B cell (primary cell): ENCODE results near the gene RHOT1. TPM values are rescaled to one million over a fixed set of nuclear protein-coding genes. Genes with fewer than 3 reads are reported as not detected.
"Not testable (repeated sequence)": the region's sequence is repeated elsewhere in the genome, so short reads cannot be mapped to it uniquely, and the experiment has no call there.

Source experiments
- ATAC-seq: fragments of 200-7000 bp; cut with Tn5 transposase; one replicate; pipeline ENCODE4 v1.10.0; 2021; ENCODE audit warnings: low read depth, mild to moderate bottlenecking, moderate number of reproducible peaks, moderate library complexity
- CTCF ChIA-PET: fragments of 350-600 bp; sonication (Branson Sonifier 250); formaldehyde crosslinking; loops from one replicate; lab custom pipeline; 2021; ENCODE audit warnings: antibody characterized with exemption, inconsistent platforms; lab: Charles Lee
- POLR2A ChIA-PET: fragments of 350-600 bp; sonication (Branson Sonifier 250); formaldehyde crosslinking; loops from one replicate; lab custom pipeline; 2021; ENCODE audit warnings: antibody characterized with exemption; lab: Charles Lee
- DNase-seq: peaks from one replicate; pipeline ENCODE4 v3.0.0; 2013
- H2AFZ ChIP-seq: 2 replicates; pipeline ENCODE4 v1.6.1; 2012; ENCODE audit warnings: mild to moderate bottlenecking, low read depth, low read length; ENCODE audit not compliant: insufficient read depth, poor library complexity, severe bottlenecking
- H3K27ac ChIP-seq, 2 donors: 1 replicate in 1 of 2; 2 replicates in 1 of 2; pipeline ENCODE4 v1.5.1; 2012 to 2013; ENCODE audit warnings: low read length in 2 of 2, mild to moderate bottlenecking in 2 of 2, moderate library complexity in 1 of 2
- H3K27me3 ChIP-seq, 4 experiments: fragments of 200-600 bp in 1 of 4; sonication (generic) in 1 of 4; replicated peaks in 1 of 4; 1 replicate in 2 of 4; 2 replicates in 2 of 4; pipeline versions ENCODE4 v1.6.1 to v1.7.0; 2013 to 2016; ENCODE audit warnings: low read length in 3 of 4, mild to moderate bottlenecking in 2 of 4, mixed read lengths in 1 of 4, moderate library complexity in 1 of 4; ENCODE audit not compliant: insufficient read depth in 4 of 4, control insufficient read depth in 3 of 4; ENCODE audit errors: control extremely low read depth in 1 of 4
- H3K36me3 ChIP-seq, 2 experiments: replicated peaks in 1 of 2; 1 replicate in 1 of 2; 2 replicates in 1 of 2; pipeline versions ENCODE4 v1.6.1 to v1.7.1; 2013; ENCODE audit warnings: low read length in 1 of 2; ENCODE audit not compliant: insufficient read depth in 2 of 2, control insufficient read depth in 1 of 2; ENCODE audit errors: control extremely low read depth in 1 of 2, extremely low read depth in 1 of 2
- H3K4me1 ChIP-seq, 2 donors: fragments of 200-600 bp in 1 of 2; sonication (generic) in 1 of 2; 1 replicate in 1 of 2; 2 replicates in 1 of 2; pipeline versions ENCODE4 v1.5.1 to v1.6.1; 2013 to 2017; ENCODE audit warnings: low read length in 2 of 2; ENCODE audit not compliant: control insufficient read depth in 2 of 2, insufficient read depth in 2 of 2
- H3K4me2 ChIP-seq: replicated peaks from 2 replicates; pipeline ENCODE3; 2012; ENCODE audit warnings: mild to moderate bottlenecking, low read depth, low read length; ENCODE audit not compliant: poor library complexity, severe bottlenecking
- H3K4me3 ChIP-seq, 5 experiments: fragments of 200-600 bp in 1 of 5; sonication (generic) in 1 of 5; 1 replicate in 3 of 5; 2 replicates in 2 of 5; pipeline versions ENCODE4 v1.5.1 to v1.7.0; 2011 to 2016; ENCODE audit warnings: low read length in 4 of 5, mild to moderate bottlenecking in 4 of 5, low read depth in 2 of 5, control low read depth in 1 of 5, moderate library complexity in 1 of 5; ENCODE audit not compliant: insufficient read depth in 1 of 5; ENCODE audit errors: control extremely low read depth in 1 of 5, extremely low read depth in 1 of 5
- H3K79me2 ChIP-seq: fragments of 200-600 bp; sonication (generic); one replicate; pipeline ENCODE4 v1.6.0; 2016; ENCODE audit warnings: low read length; ENCODE audit not compliant: control insufficient read depth, insufficient read depth
- H3K9ac ChIP-seq: fragments of 200-600 bp; sonication (generic); 2 replicates; pipeline ENCODE4 v1.6.1; 2017; ENCODE audit warnings: mild to moderate bottlenecking, low read length, moderate library complexity
- H3K9me3 ChIP-seq, 3 donors: one replicate each; pipeline versions ENCODE4 v1.6.1 to v1.7.1; 2013; ENCODE audit warnings: low read length in 2 of 3; ENCODE audit not compliant: control insufficient read depth in 2 of 3, insufficient read depth in 1 of 3; ENCODE audit errors: control extremely low read depth in 1 of 3
- H4K20me1 ChIP-seq: 2 replicates; pipeline ENCODE4 v1.6.0; 2012; ENCODE audit warnings: mild to moderate bottlenecking, low read length; ENCODE audit not compliant: insufficient read depth, control insufficient read depth, poor library complexity, severe bottlenecking
- H3K27ac Mint-ChIP-seq: one replicate; pipeline ENCODE4 v1.8.0; 2021; ENCODE audit warnings: mixed read lengths
- H3K27me3 Mint-ChIP-seq: one replicate; pipeline ENCODE4 v1.8.0; 2021; ENCODE audit warnings: mixed read lengths
- H3K4me1 Mint-ChIP-seq: one replicate; pipeline ENCODE4 v1.8.0; 2021; ENCODE audit warnings: mixed read lengths
- H3K4me3 Mint-ChIP-seq: one replicate; pipeline ENCODE4 v1.8.0; 2021; ENCODE audit warnings: mixed read lengths
- H3K9me3 Mint-ChIP-seq: one replicate; pipeline ENCODE4 v1.8.0; 2022; ENCODE audit warnings: mixed read lengths; ENCODE audit not compliant: insufficient read depth
- CTCF ChIP-seq: fragments of 200-600 bp; IDR thresholded peaks from one replicate; pipeline ENCODE4 v1.8.0; 2022; ENCODE audit warnings: antibody characterized with exemption, mild to moderate bottlenecking
- EZH2 ChIP-seq: IDR thresholded peaks from 2 replicates; pipeline ENCODE4 v1.6.1; 2012; ENCODE audit warnings: borderline replicate concordance, low read depth, mild to moderate bottlenecking, moderate library complexity, low read length; ENCODE audit not compliant: insufficient read depth, poor library complexity, severe bottlenecking
- WGBS: methylation state at CpG from one replicate; pipeline ENCODE4 v1.1.5; 2013; ENCODE audit warnings: missing lambda C conversion rate; ENCODE audit not compliant: insufficient coverage; 5-methylcytosine and 5-hydroxymethylcytosine counted together
- intact Hi-C: fragments of 100-400 bp; cut with micrococcal nuclease; formaldehyde crosslinking; loops from one replicate; pipeline ENCODE4 v1.10.0; 2022
- polyA plus RNA-seq: library from polyadenylated mRNA; depleted of rRNA; stranded (reverse); fragments of >200 nt; gene quantifications from 2 replicates; pipeline ENCODE4 v1.2.3, GENCODE V29; 2012
- total RNA-seq, 2 donors: library from RNA; stranded (reverse); fragments of 120-200 nt in 1 of 2; gene quantifications; 1 replicate in 1 of 2; 2 replicates in 1 of 2; pipeline versions ENCODE4 v1.2.3 to v1.2.4, GENCODE V29; 2013 to 2022

RHOT1 gene
- total and polyA plus RNA-seq, 2 donors (not counting 1 experiment from before 2014, with no cell fraction given) = 24.6 to 24.7 TPM

GRCh38 chr17:32116937-32117336 lies 25.4 kb upstream of the RHOT1 start:
- CTCF ChIA-PET = no interaction called here
- ATAC-seq = no peak

GRCh38 chr17:32117399-32117798 lies 24.9 kb upstream of the RHOT1 start:
- intact Hi-C loops = no loop called here
- 93% methylated on average over 2 of the region's 8 CpGs for WGBS
- Mint-ChIP-seq H3K27me3 (peaks cover 9% of the 10 kb centered on the region), H3K27ac (no peak overlapping the region), H3K4me1 (no peaks in the 10 kb centered on the region), H3K4me3 (no peak overlapping the region), H3K9me3 (no peaks in the 10 kb centered on the region)
- no peak for DNase-seq
- Histone ChIP-seq H3K9me3 (no peaks in the 10 kb centered on the region), H4K20me1 (no peaks in the 10 kb centered on the region), H3K79me2 (no peaks in the 10 kb centered on the region), H3K4me3 (no peak overlapping the region), H3K36me3 (no peaks in the 10 kb centered on the region), H3K27me3 (peaks cover 0 to 11% (median 2%) of the 10 kb centered on the region in 4 experiments), H3K4me2 (no peak overlapping the region), H3K27ac (no peak overlapping the region), H3K4me1 (no peaks in the 10 kb centered on the region), H2AFZ (no peak overlapping the region), H3K9ac (no peak overlapping the region)
- ATAC-seq = no peak
- POLR2A ChIA-PET = no interaction called here
- no peak for TF ChIP-seq EZH2
- no peak for TF ChIP-seq CTCF
- CTCF ChIA-PET = no interaction called here

More at GRCh38 chr17:32116937-32117336, 25.4 kb upstream of the RHOT1 start:
- POLR2A ChIA-PET = no interaction called here
- Mint-ChIP-seq H3K27me3 (peaks cover 9% of the 10 kb centered on the region), H3K4me1 (no peaks in the 10 kb centered on the region), H3K27ac (no peak overlapping the region), H3K9me3 (no peaks in the 10 kb centered on the region), H3K4me3 (no peak overlapping the region)
- H3K36me3 ChIP-seq = no peaks in the 10 kb centered on the region
- no peak overlapping the region for H3K27ac ChIP-seq
- no peaks in the 10 kb centered on the region for H3K79me2 ChIP-seq
- H4K20me1 ChIP-seq = no peaks in the 10 kb centered on the region
- DNase-seq = no peak
- no peaks in the 10 kb centered on the region for H3K4me1 ChIP-seq
- WGBS = 78% methylated on average over 1 of the region's 2 CpGs
- no peak overlapping the region for H3K9ac ChIP-seq
- no peak overlapping the region for H3K4me3 ChIP-seq
- no peak overlapping the region for H3K4me2 ChIP-seq
- intact Hi-C loops = no loop called here
- H3K27me3 ChIP-seq = peaks cover 0 to 11% (median 2%) of the 10 kb centered on the region in 4 experiments
- H3K9me3 ChIP-seq = no peaks in the 10 kb centered on the region
- H2AFZ ChIP-seq = no peak overlapping the region
- TF ChIP-seq EZH2 (no peak), CTCF (no peak)

GRCh38 chr17:32118088-32118487 lies 24.2 kb upstream of the RHOT1 start:
- H3K9me3 Mint-ChIP-seq, ATAC-seq, H3K4me3 ChIP-seq, H2AFZ ChIP-seq, H3K4me1 Mint-ChIP-seq, H3K27me3 Mint-ChIP-seq, H4K20me1 ChIP-seq, H3K9ac ChIP-seq, intact Hi-C loops, H3K27ac ChIP-seq, CTCF ChIA-PET, POLR2A ChIA-PET, H3K4me1 ChIP-seq, H3K79me2 ChIP-seq, H3K9me3 ChIP-seq, H3K4me2 ChIP-seq, DNase-seq, H3K36me3 ChIP-seq, H3K27ac Mint-ChIP-seq, H3K4me3 Mint-ChIP-seq: not testable (repeated sequence)
- no CpG with 5 or more reads among the region's 3 CpGs for WGBS
- peaks cover 0 to 11% (median 2%) of the 10 kb centered on the region in 4 experiments for H3K27me3 ChIP-seq
